Islet of Langerhans (tissue), 1 donor: Measurements from ENCODE around the gene HCFC1.
"Not testable (repeated sequence)": the region's sequence is repeated elsewhere in the genome, so short reads cannot be mapped to it uniquely, and the experiment has no call there.

ENCODE experiments used
- FAIRE-seq: peaks from one replicate; lab custom pipeline; 2011; peaks lifted over from hg19 to GRCh38; lab: Jason Lieb, UNC

Gene HCFC1

GRCh38 chrX:154008521-154008920 lies 36.9 kb upstream of the HCFC1 start:
- no peak for FAIRE-seq

- no peak for FAIRE-seq
Observed at GRCh38 chrX:154006947-154007346, 35.3 kb upstream of the HCFC1 start.

GRCh38 chrX:154004315-154004714 lies 32.7 kb upstream of the HCFC1 start:
- no peak for FAIRE-seq

GRCh38 chrX:154002215-154002719 lies 30.6 kb upstream of the HCFC1 start:
- peak; percentile 93 for FAIRE-seq

GRCh38 chrX:154000051-154000450 lies 28.4 kb upstream of the HCFC1 start:
- no peak for FAIRE-seq

GRCh38 chrX:153999359-154000037 lies 27.9 kb upstream of the HCFC1 start:
- FAIRE-seq: no peak

- FAIRE-seq: no peak
Observed at GRCh38 chrX:153995504-153995903, 23.9 kb upstream of the HCFC1 start.

GRCh38 chrX:153994398-153994797 lies 22.8 kb upstream of the HCFC1 start:
- not testable (repeated sequence) for FAIRE-seq

- FAIRE-seq: no peak
Observed at GRCh38 chrX:153993978-153994377, 22.4 kb upstream of the HCFC1 start.

- no peak for FAIRE-seq
Observed at GRCh38 chrX:153993079-153993478, 21.5 kb upstream of the HCFC1 start.

GRCh38 chrX:153992180-153992579 lies 20.6 kb upstream of the HCFC1 start:
- no peak for FAIRE-seq

- FAIRE-seq: no peak
Observed at GRCh38 chrX:153991013-153991580, 19.5 kb upstream of the HCFC1 start.

- FAIRE-seq: no peak
Observed at GRCh38 chrX:153989973-153990655, 18.5 kb upstream of the HCFC1 start.

GRCh38 chrX:153988493-153988892 lies 16.9 kb upstream of the HCFC1 start:
- no peak for FAIRE-seq

GRCh38 chrX:153984351-153985178 lies 12.9 kb upstream of the HCFC1 start:
- FAIRE-seq: no peak

GRCh38 chrX:153983321-153983801 lies 11.7 kb upstream of the HCFC1 start:
- FAIRE-seq: no peak

- no peak for FAIRE-seq
Observed at GRCh38 chrX:153981771-153982533, 10.3 kb upstream of the HCFC1 start.

GRCh38 chrX:153981231-153981630 lies 9.6 kb upstream of the HCFC1 start:
- FAIRE-seq: no peak

GRCh38 chrX:153980394-153980793 lies 8.8 kb upstream of the HCFC1 start:
- not testable (repeated sequence) for FAIRE-seq

- FAIRE-seq: no peak
Observed at GRCh38 chrX:153974726-153975286, 3.2 kb upstream of the HCFC1 start.

- FAIRE-seq: no peak
Observed at GRCh38 chrX:153974003-153974725, 2.5 kb upstream of the HCFC1 start.
